HG03520 (cell line): ENCODE results near the gene TLCD4.
"Not testable (repeated sequence)": the region's sequence is repeated elsewhere in the genome, so short reads cannot be mapped to it uniquely, and the experiment has no call there.

Experiments
- ATAC-seq: cut with Tn5 transposase; IDR thresholded peaks from one replicate; pipeline ENCODE4 v1.9.1; 2021; ENCODE audit warnings: mild to moderate bottlenecking, moderate library complexity; ENCODE audit not compliant: unreplicated experiment

Gene TLCD4, protein sequence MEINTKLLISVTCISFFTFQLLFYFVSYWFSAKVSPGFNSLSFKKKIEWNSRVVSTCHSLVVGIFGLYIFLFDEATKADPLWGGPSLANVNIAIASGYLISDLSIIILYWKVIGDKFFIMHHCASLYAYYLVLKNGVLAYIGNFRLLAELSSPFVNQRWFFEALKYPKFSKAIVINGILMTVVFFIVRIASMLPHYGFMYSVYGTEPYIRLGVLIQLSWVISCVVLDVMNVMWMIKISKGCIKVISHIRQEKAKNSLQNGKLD

DNA sequence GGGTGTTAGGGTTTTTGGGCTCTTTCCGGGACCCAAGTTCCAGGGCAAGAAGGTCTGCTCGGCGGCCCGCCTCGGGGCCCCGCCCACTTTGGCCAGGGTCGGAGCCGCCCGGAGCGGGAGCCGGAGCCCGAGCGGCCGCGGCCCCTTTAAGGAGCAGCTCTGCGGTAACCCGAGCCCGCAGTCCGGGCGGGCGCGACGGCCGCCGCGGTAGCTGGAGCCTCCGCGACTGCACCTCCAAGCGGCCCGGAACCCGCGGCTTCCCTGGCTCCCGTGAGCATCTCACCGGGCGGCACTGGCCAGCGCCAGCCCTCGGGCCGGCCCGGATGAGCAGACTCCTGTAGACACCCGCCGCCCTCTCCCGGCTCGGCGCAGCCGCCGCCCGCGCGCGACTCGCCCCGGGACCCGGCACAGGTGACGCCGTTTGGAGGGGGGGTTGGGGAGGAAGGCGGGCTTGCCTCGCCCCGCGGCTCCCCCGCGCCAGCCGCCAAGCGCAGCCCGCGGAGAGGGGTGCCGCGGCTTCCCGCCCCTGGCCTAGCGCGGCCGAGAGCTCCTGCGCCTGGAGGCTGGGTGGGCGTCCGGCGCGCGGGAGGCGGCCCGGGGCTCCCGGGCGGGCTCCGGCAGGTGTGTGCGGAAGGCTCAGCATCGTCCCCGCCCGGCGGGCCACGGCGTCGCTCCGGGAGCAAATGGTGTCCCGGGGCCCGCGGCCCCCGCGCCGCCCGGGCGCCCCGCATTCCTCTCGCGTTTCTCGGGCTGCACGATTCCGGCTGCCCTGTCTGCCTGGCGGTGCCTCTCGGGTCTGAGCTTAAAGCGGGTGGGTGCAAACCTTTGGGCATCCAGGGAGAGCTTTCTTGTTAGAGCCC lies at the start of gene TLCD4:
Gene TLCD4, plus strand, starts transcription at position 149 of the 860 bp plus-strand sequence. CDS start 26,547 bp downstream, outside the sequence.
- ATAC-seq = peak; percentile 38

GRCh38 chr1:95067568-95067967 lies 49.6 kb upstream of the TLCD4 start:
- ATAC-seq = no peak

DNA sequence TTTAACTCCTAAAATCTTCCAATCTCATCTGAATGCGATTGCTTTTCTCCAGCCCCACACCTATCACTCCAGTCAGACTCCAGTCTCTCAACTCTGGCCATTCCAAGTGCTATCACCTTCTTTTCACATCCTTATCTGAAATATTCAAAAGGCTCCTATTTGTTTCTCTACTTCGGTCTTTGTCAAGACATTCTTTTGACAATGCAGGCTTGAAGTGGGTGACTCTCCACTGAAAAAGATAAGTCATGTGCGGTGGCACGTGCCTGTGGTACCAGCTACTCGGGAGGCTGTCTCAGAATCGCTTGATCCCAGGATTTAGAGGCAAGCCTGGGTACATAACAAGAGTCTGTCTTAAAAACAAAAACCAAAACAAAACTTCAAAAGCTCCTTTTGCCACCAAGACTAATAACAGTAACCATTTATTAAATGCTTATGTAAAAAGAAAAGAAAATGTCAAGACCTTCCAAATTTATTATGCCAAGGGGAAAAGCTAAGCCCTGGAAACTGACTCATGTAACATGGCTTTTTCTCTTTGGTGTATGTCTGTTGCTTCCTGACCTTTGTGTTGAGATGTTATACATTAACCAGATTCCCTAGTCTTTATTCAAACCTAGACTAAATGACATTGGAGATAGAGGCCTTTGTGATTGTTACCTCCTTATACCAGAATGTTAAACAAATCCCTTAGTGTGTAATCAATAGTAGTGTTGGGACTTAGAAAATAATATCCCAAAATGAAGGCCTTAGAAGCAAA lies 48.0 kb upstream of the TLCD4 start:
- ATAC-seq = no peak

DNA sequence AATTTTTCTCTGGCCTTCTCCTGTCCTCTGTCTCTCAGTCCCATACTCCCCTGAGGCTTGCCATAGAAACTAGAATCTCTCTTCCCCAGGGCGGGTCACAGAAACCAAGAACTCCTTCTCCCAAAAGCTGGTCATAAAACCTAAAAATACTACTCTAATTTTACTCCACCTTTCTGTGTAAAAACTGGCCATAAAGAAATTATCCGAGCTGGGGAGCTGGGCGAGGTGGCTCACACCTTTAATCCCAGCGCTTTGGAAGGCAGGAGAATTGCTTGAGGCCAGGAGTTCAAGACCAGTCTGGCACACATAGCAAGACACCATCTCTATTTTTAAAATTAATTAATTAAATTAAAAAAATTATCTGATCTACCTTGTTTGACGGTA lies 47.5 kb upstream of the TLCD4 start:
- no peak for ATAC-seq

DNA sequence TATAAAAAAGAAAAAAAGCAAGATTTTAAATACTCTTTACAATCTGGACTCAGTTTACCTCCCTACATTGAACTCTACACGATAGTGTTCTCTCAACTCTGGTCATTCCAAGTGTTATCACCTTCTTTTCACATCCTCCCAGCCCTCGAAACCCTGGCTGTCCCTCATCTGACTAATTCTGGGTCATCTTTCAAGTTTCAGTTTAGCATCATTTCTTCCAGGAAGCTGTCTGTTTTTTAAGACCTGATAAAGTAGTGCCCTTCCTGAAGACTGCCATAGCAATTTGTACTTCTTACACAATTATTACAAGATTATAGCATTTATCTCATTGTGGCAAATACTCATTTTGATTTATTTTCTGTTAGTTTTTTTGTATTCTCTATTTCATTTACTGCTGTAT lies 45.6 kb upstream of the TLCD4 start:
- ATAC-seq = no peak

DNA sequence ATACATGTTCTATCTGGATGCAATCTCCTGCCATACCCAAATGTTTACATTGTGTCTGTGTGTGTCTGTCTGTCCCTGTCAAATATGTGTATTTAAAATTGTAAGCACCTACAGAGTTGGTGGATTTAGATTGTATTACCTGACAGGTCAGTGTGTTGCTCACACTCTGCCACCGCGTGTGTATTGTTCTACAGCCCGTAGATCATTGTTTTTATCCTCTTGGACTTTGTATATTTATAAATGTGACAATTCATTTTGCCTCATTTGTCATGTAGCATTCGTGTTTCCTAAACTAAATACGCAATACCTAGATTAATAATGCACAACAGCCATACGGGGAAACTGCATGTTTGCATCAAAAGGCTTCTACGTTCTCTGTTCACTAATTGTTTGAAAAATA lies 45.0 kb upstream of the TLCD4 start:
- ATAC-seq = no peak

DNA sequence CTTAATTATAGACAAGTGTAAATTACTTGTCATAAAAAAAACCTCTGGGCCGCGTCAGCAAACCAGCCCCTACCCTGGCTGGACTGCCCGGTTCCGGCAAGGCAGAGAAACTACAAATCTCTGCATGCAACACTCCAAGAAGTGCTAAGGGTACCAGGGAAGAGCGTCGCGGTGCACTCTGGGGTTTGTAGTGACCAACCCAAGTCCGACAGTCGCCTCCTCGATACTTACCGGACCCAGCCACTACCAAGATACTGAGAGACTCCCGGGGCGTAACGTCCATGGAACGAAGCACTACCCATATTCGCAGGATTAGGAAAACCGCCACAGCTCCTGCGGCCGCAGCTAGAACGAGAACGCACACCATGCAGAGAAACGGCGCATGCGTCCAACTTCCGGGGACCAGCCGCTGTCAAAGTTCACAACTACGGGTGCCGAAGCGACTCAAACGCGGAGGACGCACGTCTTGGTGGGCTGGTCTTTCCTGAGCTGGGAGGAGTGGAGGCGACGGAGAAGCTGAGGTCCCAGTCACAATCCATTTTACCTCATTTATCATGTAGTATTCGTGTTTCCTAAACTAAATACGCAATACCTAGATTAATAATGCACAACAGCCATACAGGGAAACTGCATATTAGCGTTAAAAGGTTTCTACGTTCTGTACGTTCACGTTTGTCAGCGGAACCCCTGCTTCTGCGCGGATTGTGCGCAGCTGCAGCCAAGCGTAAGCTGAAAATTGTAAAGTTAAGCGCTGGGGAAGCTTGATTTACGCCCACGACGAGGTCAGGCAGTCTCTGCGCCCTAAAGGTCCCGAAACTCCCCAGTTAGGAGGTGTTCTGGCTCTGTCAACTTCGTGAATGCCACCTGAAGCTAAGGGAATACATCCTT lies 44.4 kb upstream of the TLCD4 start, which contains the start of gene ALG14:
Gene ALG14, minus strand, starts transcription at position 420 of the 888 bp plus-strand sequence. Its CDS starts 53 bp downstream, at position 367.
- peak; percentile 93 for ATAC-seq

DNA sequence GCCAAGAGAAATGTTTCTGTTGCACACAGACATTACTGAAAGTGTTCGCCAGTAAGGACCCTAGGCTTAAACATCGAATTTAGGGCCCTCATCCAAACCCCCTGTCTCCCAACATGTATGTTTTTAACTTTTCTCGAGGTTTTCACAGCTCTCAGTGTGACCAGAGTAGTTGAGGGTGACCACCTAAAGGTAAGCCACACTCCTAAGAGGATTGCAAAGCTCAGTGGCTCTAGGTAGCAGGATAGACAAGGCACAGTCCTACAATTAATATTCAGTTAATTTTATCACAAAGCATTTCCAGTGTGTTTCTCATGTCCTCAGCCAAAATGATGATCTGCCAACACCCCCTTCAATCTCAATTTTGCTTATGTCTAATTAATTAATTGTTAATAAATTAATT lies 43.7 kb upstream of the TLCD4 start:
- ATAC-seq = peak; percentile 2

DNA sequence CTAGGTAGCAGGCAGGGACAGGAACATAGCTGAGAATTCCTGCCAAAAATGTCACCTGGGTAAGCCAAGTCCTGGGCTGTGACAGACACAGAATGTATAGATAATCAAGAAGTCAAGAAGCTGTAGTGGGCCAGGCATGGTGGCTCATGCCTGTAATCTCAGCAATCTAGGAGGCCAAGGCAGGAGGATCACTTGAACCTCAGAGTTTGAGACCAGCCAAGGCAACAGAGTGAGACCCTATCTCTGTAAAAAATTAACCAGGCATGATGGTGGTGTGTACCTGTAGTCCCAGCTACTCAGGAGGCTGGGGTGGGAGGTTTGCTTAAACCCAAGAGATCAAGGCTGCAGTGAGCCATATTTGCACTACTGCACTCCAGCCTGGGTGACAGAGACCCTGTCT lies 41.1 kb upstream of the TLCD4 start:
- no peak for ATAC-seq

DNA sequence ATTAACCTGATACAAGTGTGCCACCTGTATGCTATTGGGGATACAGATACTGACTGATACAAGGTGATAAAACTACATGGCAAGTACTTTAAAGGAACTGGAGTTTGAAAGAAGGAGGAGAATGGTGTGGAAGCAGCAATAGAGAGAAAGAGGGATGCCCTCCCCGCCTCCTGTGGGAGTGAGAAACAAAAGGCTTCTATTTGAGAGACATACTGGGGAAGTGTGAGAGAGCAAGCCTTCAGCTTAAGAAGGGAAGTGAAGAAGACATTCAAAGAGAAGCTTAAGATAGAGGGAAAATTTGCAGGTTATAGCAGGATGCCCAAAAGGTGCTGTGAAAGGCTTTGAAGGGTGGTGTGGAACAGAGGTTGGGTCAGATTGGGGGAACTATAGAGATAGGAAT lies 36.7 kb upstream of the TLCD4 start:
- no peak for ATAC-seq

DNA sequence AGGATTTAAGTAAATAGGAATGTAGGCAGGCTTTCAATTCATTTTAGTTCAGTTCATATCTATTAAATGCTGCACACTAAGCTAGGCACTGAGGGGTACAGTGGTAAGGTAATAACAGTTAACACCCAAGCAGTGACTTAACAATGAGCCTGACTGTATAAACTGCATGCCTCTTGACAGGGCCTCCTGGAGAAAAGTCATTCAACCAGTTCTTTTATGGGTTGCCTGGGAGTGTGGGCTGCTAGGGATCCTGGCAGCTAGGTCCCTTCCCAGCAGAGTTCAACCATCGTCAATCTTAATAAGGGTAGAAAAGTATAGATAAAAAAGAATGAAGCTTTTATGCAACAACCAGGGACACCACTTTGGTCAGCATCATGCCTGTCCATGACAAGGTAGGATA lies 36.3 kb upstream of the TLCD4 start:
- no peak for ATAC-seq

DNA sequence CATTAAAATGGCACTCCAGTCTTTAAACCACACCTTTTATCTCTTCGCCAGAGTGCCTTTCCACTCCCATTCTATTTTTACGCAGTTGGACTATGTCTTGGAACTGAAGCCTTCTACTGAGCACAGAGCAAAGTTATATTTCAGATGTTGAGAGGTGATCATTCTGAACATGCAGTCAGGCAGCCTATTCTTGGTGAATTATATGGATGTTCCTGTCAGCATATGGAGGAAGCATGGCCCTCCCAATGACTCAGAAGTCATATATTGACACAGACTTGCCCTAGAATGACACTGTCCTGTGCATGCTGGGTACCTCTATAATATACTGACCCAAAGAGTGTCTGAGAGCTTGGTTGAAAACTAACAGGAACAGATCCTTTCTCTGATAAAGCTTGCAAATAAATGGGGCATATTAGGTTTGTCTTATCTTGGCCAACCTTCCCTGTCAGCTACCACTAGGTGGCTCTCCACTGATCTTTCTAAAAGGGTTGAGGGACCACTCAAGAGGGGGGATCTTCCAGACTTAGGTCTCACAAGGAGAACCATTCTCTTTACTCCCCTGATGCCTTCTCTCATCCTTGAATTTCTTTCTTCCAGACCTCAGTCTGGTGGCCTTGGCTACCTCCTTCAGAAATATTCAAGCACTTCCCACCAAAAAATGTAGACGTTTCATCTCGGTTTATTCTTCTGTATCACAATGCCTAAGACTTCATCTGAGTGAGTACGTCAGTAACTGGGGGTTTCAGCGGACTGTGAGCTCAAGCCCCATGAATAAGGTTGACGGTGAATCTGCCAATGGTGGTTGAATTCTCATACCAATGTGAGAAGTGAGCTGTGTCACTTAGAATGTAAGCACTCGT lies 32.6 kb upstream of the TLCD4 start:
- peak; percentile 73 for ATAC-seq

DNA sequence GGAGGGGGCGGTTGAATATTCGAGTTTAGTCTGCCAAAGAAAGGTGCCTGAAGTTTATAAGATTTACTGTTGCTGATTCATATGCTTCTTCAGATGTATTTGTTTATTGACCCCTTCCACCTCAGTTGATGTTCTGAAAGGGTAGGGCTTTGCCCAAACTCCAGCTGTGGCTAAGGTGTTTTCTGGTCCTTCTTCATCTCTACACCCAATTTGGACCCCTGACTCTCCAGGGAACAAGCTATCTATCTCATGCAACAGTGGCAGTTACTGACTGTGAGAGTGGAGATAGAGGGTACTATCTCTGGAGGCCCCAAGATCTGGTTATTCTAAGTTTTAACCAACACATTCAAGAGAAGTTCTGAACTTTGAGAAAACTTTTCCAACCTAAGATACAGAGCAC lies 31.8 kb upstream of the TLCD4 start:
- ATAC-seq = no peak

- ATAC-seq = peak; percentile 44
Measured at GRCh38 chr1:95086949-95087533, 30.1 kb upstream of the TLCD4 start.

DNA sequence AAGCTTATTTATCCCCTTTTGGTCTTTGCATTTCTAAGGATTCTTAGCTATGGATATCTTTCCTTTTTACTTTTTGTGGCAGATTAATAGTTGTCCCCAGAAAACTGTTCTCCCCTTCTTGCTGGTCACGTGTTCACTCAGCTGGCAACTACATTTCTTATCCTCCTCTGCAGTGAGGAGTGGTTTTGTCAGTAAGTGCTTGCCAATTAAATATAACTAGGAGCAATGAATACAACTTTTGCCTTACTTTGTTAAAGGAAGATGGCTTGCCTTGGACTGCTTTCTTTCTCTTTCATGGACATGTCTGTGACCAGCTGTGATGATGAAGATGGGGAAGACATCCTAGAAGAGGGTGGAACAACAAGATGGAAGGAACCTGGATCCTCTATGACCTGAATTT lies 28.9 kb upstream of the TLCD4 start:
- no peak for ATAC-seq

- no peak for ATAC-seq
Measured at GRCh38 chr1:95089650-95090287, 27.4 kb upstream of the TLCD4 start.

DNA sequence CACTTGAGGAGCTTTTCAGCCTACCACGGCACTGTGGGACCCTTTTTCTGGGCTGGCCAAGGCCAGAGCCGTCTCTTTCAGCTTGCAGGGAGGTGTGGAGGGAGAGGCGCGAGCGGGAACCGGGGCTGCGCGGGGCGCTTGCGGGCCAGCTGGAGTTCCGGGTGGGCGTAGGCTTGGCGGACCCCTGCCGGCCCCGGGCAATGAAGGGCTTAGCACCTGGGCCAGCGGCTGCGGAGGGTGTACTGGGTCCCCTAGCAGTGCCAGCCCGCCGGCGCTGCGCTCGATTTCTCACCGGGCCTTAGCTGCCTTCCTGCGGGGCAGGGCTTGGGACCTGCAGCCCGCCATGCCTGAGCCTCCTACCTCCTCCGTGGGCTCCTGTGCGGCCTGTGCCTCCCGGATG lies 25.9 kb upstream of the TLCD4 start:
- not testable (repeated sequence) for ATAC-seq

DNA sequence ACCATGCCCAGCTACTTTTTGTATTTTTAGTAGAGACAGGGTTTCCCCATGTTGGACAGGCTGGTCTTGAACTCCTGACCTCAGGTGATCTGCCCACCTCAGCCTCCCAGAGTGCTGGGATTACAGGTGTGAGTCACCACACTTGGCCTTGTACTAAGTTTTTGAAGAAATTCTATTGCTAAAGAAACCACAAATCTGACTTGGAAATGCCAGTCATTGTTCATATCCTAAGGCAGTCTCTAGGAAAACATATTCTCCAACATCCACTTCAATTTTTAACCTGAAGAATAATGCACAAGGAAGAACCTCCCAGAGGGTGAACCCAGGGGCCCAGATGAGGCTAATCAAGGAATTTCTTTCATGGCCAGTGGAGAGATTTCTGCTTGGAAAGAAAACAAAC lies 24.3 kb upstream of the TLCD4 start:
- ATAC-seq = not testable (repeated sequence)

DNA sequence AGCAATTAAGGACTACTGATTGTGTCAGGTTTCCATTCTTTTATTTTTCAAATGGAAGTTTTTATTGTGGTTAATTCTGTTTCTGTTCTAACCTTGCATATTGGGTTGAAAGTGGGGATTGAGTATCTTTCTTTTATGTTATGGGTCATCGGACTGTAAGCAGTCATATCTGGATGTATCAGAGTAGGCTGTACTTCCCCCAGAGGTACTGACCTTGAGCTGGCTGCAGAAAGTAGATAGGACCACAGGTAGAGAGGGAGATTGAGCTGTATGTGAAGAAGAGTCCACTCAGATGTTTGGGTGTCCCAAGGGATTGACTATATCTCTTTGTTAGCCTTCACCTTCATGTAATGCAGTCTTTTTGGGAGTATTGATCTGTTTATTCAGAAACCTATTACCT lies 23.9 kb upstream of the TLCD4 start:
- ATAC-seq = no peak
